Mucosa of stomach (tissue), 1 donor: ENCODE results near the gene C13orf46.
A peak's percentile ranks its signal among the peaks of the same experiment; 100 is the strongest.

Experiments used
- H3K27me3 ChIP-seq: one replicate; pipeline ENCODE4 v1.7.0; 2013; ENCODE audit warnings: mild to moderate bottlenecking, low read length; ENCODE audit not compliant: control insufficient read depth, insufficient read depth
- H3K36me3 ChIP-seq: one replicate; pipeline ENCODE4 v1.7.0; 2013; ENCODE audit warnings: low read length; ENCODE audit not compliant: control insufficient read depth, insufficient read depth
- H3K4me1 ChIP-seq: one replicate; pipeline ENCODE4 v1.7.0; 2013; ENCODE audit warnings: mild to moderate bottlenecking, low read length; ENCODE audit not compliant: control insufficient read depth, insufficient read depth
- H3K4me3 ChIP-seq: one replicate; pipeline ENCODE4 v1.7.0; 2013; ENCODE audit warnings: low read length
- H3K9ac ChIP-seq: one replicate; pipeline ENCODE4 v1.7.0; 2013; ENCODE audit warnings: mild to moderate bottlenecking, low read length, moderate library complexity
- H3K9me3 ChIP-seq: one replicate; pipeline ENCODE4 v1.7.0; 2013; ENCODE audit warnings: mild to moderate bottlenecking, low read length, moderate library complexity; ENCODE audit not compliant: control insufficient read depth
- donor health status: Pancreatic carcinoma.

The C13orf46 gene

DNA sequence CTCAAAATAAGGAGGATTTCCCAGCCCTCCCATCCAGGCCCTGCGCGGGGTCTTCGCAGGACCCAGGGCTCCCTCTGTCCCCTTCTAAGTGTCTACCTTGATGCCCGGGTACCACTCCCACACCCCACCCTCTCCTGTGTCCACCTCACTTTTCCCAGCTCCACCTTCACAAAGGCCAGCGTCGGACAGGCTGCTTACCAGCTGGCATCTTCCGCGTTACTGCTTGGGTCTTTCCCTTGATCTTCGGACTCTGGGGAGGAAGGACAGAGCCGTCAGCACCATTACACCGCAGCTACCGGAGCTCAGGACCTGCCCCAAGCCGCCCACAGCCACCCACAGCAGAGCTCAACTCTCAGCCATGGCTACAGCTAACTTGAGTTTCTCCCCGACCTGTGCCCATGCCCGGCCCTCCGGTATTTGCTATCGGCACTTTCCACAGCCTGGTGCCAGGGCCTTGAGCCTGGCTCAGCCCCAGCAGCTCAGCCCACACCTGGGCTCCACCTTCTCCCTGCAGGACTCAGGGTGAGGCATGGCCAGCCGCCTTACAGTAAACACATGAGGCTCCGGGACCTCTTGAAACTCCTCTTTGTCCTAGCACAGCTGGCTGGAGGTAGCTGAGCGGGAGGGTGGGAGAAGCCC lies 3.8 kb downstream of the C13orf46 start:
- peak overlapping the region; percentile 78 for H3K9ac ChIP-seq
- H3K36me3 ChIP-seq = no peaks in the 10 kb centered on the region
- no peaks in the 10 kb centered on the region for H3K27me3 ChIP-seq
- H3K4me1 ChIP-seq = peaks cover 51% of the 10 kb centered on the region
- peak overlapping the region; percentile 16 for H3K4me3 ChIP-seq
- H3K9me3 ChIP-seq = no peaks in the 10 kb centered on the region

DNA sequence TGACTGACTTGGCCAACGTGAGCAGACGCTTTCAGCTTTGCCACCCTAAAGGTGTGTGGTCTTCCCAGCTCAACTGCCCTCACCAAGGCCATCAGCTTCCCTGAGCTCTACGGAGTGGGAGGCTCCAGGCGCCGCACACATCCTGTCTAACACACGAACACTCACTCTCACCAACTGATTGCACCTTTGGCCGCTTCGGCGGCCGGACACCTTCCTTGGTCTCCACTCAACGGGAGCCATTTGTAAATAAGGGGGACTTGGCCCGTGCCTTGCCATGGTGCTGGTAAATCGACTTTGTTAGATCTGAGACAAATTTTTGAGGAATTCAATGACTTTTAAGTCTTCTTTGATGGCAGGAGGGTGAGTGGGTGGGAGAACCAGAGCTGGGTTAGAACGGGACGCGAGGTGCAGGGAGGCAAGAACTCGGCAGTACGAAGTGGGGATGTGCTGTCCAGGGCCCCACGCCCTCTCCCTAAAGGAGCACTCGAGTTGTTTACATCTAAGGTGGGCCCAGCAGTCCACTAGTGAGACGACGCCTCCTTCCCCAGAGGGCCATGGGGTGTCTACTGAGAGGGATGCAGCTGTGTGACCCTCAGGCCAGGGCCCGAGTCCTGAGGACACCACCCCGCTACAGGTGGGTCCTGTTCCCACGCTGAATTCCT lies 4.4 kb downstream of the C13orf46 start:
- Histone ChIP-seq H3K4me3 (peak overlapping the region; percentile 16), H3K9ac (peak overlapping the region; percentile 78), H3K4me1 (peaks cover 45% of the 10 kb centered on the region)

DNA sequence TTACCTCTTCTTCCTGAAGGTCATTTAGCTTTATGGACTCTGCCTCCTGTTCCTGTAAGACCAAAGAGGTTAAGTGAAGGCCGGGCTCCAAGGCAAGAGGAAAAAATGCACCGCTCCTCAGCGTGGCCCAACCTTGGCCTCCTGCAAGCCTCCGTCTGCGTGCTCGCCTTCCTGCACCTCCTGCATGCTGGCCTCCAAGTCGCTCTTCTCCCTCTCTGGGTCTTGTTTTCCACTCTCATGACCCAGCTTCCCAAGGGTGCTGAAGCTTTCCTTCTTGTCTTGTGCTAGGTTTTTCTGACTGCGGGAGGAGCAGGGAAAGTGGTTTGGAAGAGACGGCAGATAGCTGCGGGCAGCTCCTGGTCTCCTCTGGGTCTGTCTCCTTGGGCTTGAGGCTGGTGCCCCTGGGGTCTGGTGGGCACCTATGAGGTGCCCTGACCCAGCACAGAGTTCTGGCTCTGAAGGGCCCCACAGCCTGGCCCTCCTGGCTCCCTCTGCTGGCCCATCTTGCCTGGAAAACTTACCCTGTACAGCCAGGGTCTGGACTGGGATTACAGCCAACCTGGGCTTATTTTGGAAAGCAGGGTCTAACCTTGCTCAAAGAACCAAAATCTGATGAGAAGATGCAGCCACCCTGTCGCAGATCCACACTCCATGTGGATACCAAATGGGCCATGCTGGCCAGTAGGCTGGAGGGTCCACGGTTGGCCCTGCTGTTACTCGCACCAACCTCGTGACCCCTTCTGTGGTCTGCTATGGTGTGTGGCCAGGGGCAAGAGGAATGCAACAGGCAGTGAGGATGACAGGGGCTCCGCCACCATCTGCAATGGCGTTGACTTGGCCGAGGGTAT lies 5.2 kb downstream of the C13orf46 start:
- Histone ChIP-seq H3K9ac (no peak overlapping the region), H3K4me3 (peak overlapping the region; percentile 16), H3K36me3 (no peaks in the 10 kb centered on the region), H3K27me3 (no peaks in the 10 kb centered on the region), H3K9me3 (no peaks in the 10 kb centered on the region), H3K4me1 (peaks cover 43% of the 10 kb centered on the region)

More for the DNA sequence above, 4.4 kb downstream of the C13orf46 start:
- H3K27me3 ChIP-seq = no peaks in the 10 kb centered on the region
- no peaks in the 10 kb centered on the region for H3K36me3 ChIP-seq
- no peaks in the 10 kb centered on the region for H3K9me3 ChIP-seq

DNA sequence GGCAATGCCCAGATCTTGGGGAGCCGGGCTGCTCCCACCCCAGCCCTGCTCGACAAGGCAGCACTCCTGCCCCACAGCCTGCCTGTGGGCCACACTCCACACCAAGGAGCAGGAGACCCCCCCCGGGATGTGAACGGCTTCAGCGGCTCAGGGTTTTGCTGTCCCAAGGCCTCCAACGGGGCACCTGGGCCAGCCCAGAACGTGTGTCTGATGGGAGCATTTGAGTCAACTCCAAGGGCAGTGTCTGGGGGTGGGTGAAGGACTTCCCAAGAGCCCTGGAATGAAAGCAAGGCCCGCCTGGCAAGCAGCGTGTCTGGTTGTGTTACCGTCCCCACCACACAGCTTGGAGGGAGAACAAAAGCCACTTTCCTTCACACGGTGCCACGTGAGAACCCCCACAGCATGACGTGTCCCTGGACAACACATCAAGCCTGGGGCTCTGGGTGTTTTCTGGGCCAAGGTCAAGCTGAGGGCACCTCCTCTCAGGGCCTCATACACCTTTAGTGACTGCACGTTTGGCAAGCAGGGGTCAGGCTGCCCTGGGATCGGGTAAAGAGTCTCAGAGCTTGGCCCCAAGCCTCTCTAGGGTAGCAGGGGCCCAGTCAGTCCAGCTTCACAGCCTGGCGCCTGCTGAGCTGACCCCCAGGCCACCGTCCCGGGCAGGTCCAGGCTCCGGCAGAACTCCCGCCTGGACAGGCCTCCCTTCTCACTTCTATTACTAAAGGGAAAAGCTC lies 6.0 kb downstream of the C13orf46 start:
- Histone ChIP-seq H3K4me1 (peaks cover 38% of the 10 kb centered on the region), H3K9me3 (no peaks in the 10 kb centered on the region), H3K9ac (no peak overlapping the region), H3K4me3 (no peak overlapping the region), H3K27me3 (no peaks in the 10 kb centered on the region), H3K36me3 (no peaks in the 10 kb centered on the region)

DNA sequence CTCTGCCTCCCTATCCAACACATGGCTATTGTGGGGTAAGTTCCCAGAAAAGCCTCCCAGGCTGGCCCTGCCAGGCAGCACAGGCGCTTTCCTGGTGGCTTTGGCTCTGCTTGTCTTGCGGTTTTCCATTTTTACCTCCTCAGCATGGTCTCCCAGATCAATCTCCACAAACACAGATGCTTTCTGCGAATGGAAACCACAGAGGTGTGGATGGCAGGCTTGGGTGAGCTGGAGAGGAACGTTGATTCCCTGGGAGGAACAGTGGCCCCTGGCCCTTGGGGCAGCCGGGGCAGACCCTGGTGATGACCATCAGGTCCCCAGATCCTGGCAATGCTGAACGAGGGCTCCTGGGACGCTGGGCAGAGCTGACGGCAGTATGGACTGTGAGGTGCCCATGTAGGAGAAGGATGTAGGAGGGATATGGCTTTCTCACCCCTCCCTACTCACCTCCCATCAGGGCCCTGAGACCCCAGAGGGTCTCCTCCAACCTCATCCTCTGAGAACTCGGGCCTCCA lies 6.6 kb downstream of the C13orf46 start:
- no peak overlapping the region for H3K9ac ChIP-seq
- no peaks in the 10 kb centered on the region for H3K36me3 ChIP-seq
- peaks cover 32% of the 10 kb centered on the region for H3K4me1 ChIP-seq
- no peaks in the 10 kb centered on the region for H3K9me3 ChIP-seq
- H3K4me3 ChIP-seq = no peak overlapping the region
- no peaks in the 10 kb centered on the region for H3K27me3 ChIP-seq

DNA sequence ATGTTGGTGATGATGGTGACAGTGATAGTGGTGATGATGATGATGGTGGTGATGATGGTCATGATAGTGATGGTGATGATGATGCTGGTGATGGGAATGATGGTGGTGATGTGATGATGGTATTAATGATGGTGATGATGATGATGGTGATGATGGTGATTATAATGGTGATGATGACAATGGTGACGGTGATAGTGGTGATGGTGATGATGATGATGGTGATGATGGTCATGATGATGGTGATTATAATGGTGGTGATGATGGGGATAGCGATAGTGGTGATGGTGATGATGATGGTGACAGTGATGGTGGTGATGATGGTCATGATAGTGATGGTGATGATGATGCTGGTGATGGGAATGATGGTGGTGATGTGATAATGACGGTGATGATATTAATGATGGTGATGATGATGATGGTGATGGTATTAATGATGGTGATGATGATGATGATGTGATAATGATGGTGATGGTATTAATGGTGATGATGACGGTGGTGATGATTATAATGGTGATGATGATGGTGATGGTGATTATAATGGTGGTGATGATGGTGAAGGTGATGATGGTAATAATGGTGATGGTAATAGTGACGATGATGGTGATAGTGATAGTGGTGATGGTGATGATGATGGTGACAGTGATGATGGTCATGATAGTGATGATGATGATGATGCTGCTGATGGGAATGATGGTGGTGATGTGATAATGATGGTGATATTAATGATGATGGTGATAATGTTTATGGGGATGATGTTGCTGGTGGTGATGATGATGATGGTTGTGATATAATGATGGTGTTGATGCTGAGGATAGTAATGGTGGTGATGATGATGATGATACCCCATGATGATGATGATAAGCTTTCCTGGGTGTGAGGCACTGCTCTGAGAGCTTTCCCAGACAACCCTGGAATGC lies 7.7 kb downstream of the C13orf46 start:
- H3K4me1 ChIP-seq = peaks cover 22% of the 10 kb centered on the region
- H3K9ac ChIP-seq = no peak overlapping the region
- no peaks in the 10 kb centered on the region for H3K27me3 ChIP-seq
- no peak overlapping the region for H3K4me3 ChIP-seq
- no peaks in the 10 kb centered on the region for H3K9me3 ChIP-seq
- H3K36me3 ChIP-seq = no peaks in the 10 kb centered on the region

DNA sequence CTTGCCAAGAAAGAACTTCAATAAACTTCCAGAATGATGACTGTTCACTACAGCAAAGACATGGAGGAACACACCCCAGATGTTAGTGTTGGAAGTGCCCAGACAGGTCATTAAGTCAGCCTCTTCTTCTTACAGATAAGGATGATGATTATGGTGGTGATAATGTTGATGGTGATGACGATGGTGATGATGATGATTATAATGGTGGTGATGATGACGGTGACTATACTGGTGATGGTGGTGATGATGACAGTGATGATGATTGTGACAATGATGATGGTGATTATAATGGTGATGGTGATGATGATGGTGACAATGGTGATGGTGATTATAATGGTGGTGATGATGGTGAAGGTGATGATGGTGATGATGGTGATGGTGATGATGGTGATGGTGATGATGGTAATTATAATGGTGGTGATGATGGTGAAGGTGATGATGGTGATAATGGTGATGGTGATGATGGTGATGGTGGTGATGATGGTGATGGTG lies 8.4 kb downstream of the C13orf46 start:
- Histone ChIP-seq H3K36me3 (no peaks in the 10 kb centered on the region), H3K9ac (no peak overlapping the region), H3K4me1 (peaks cover 15% of the 10 kb centered on the region), H3K4me3 (no peak overlapping the region), H3K27me3 (no peaks in the 10 kb centered on the region), H3K9me3 (no peaks in the 10 kb centered on the region)

DNA sequence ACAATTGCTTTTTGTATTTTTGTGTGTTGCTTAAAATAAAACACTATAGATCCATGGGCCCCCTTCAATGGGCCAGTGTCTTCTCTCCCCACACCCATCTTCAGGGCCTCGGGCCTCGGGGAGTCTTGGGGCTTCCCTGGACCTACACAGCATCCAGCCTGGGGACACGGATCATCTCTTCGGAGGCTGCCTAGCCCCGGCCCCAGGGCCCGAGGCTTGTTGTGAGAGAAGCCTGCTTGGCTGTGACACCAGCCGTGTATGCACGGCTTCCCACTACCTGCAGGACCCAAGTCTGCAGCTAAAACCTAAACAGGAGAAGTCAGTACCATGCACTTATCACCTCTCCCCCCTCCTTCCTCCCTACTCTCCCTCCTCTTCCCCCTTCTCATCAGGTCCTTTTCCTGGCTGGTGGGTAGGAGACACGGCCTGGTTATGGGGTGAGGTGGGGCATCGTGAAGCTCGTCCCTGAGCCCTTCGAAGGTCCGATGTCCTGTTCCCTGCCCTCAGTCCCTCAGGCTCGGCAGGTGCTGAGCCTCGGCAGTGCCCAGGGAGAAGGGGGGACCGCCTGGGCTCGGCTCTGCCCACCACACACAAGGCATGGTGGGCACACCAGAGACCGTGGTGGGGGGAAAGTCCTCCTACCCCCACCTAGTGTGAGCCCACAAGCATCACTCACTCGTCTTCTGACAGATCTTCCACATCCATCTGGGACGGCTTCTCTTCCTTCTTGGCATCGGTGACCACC lies 9.5 kb downstream of the C13orf46 start:
- H3K27me3 ChIP-seq = no peaks in the 10 kb centered on the region
- H3K36me3 ChIP-seq = no peaks in the 10 kb centered on the region
- H3K4me1 ChIP-seq = peaks cover 10% of the 10 kb centered on the region
- no peaks in the 10 kb centered on the region for H3K9me3 ChIP-seq
- no peak overlapping the region for H3K4me3 ChIP-seq
- H3K9ac ChIP-seq = no peak overlapping the region

DNA sequence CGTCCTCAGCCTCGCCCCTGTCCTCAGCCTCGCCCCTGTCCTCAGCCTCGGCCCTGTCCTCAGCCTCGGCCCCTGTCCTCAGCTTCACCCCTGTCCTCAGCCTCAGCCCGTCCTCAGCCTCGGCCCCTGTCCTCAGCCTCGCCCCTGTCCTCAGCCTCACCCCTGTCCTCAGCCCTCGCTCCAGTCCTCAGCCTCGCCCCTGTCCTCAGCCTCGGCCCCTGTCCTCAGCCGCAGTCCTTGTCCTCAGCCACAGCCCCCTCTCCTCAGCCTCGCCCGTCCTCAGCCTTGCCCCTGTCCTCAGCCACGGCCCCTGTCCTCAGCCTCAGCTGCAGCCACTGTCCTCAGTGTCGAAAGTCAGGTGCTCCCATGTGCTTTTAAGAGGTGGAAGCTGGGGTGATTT lies 10.5 kb downstream of the C13orf46 start:
- Histone ChIP-seq H3K36me3 (no peaks in the 10 kb centered on the region), H3K9me3 (no peaks in the 10 kb centered on the region), H3K9ac (no peak overlapping the region), H3K4me1 (no peaks in the 10 kb centered on the region), H3K27me3 (no peaks in the 10 kb centered on the region), H3K4me3 (no peak overlapping the region)

DNA sequence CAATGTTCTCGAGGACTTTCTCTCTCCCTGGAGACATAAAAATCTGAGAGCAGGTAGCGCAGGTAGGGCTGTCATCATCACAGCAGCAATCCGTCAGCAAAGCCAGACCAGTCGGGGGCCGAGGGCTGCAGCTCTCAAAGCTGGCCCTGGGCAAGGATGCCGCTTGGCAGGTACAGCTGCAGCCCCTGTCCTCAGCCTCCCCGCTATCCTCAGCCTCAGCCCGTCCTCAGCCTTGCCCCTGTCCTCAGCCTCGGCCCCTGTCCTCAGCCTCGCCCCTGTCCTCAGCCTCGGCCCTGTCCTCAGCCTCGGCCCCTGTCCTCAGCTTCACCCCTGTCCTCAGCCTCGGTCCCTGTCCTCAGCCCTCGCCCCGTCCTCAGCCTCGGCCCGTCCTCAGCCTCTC lies 10.9 kb downstream of the C13orf46 start:
- Histone ChIP-seq H3K9ac (no peak overlapping the region), H3K4me1 (no peaks in the 10 kb centered on the region), H3K27me3 (no peaks in the 10 kb centered on the region), H3K4me3 (no peak overlapping the region), H3K9me3 (no peaks in the 10 kb centered on the region), H3K36me3 (no peaks in the 10 kb centered on the region)
